ENCODE data around the gene C4BPB.

DNA sequence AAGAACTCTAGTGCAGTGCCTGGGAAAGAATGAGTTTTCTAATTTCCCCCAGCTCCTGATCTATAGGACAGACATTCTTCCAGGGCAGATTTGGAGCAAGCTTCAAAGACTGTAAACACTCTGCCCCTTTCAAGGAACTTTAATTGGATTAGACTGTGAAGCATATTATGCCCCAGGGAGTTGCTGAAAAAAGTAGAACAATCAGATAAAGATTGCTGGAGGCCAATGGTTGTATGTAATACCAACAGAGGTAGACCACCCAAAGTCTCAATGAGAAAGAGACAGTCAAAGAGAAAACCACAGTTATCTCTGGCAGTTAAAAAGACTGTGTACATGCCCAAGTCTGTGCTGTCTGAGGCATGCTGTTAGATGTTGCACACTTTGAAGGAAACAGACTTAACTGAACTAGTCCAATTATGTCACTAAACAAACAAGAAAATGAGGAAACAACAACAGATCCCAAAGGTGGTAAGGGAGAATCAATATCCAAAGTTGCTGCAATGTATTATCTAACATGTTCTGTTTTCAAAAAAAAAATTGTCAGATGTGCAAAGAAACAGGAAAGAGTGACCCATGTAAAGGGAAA lies 39.8 kb downstream of the C4BPB start:
- TF ChIP-seq, protein P1, sequence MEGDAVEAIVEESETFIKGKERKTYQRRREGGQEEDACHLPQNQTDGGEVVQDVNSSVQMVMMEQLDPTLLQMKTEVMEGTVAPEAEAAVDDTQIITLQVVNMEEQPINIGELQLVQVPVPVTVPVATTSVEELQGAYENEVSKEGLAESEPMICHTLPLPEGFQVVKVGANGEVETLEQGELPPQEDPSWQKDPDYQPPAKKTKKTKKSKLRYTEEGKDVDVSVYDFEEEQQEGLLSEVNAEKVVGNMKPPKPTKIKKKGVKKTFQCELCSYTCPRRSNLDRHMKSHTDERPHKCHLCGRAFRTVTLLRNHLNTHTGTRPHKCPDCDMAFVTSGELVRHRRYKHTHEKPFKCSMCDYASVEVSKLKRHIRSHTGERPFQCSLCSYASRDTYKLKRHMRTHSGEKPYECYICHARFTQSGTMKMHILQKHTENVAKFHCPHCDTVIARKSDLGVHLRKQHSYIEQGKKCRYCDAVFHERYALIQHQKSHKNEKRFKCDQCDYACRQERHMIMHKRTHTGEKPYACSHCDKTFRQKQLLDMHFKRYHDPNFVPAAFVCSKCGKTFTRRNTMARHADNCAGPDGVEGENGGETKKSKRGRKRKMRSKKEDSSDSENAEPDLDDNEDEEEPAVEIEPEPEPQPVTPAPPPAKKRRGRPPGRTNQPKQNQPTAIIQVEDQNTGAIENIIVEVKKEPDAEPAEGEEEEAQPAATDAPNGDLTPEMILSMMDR (IDR thresholded peaks at IDR 0.05; ENCODE audit: poor library complexity), result no peak
- TF ChIP-seq EZH2phosphoT487 (IDR thresholded peaks at IDR 0.05; ENCODE audit: low read depth, severe bottlenecking, unreplicated experiment), result no peak
